Measurements from ENCODE around the gene CXADR.

The CXADR gene

GRCh38 chr21:17610911-17611310 is 98.1 kb downstream of the CXADR start:
- DNase-seq = no peak

DNA sequence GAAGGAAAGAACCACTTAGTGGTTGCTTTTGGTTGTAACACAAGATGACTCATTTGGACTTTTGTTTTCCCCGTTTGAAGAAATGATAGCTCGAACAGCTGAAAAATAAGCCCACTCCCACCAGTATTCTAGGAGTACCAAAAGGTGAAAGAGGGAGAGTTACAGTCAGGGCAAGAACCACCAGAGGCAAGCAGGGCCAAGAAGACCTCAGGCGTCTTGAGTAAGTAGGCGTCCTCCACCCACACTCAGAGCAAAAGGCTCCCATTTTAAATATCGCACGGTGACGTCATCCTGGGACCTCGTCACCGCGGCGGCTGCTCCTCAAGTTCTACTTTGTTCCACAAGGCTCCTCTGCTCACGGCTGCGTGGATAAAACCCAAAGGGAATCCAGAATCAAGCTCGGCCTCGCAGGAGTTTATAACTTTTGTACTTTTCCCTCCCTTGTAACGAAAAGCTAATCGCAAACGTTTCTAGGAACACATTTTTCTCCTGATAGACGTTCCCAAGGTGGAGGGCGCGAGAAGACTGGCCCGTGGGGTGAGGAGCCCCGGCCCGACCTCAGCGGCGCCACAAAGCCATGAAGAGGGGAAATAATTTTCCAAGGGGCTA is 98.7 kb downstream of the CXADR start:
- DNase-seq = peak; percentile 38

- peak; percentile 13 for DNase-seq
These were observed 99.3 kb downstream of the CXADR start for GRCh38 chr21:17612023-17612564.

GRCh38 chr21:17612565-17613241 is 99.9 kb downstream of the CXADR start, which contains the start of gene BTG3:
BTG3 (minus strand) TSS chr21:17612901; CDS start chr21:17609144, 3,757 bp downstream.
- peak; percentile 73 for DNase-seq

DNA sequence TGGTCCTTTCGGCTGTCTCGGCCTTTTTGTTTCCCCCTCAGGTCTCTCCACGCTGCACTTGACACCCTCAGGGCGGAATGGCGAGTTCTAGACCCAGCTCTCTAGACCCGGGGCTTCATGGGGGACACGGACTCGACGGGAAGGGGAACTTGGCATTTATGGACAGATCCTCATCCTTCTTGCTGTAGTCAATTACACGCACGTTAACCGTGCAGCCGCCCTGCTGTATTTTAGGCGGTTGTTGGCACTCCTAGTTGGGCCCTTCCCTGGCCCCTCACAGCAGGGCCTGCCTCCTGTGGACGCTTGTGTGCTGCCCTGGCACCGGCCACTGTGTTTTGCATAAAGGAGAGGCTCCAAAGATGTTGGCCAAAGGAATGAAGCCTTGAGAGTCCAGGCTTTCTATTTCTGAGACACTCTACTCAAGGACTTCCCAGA is 100.4 kb downstream of the CXADR start:
- DNase-seq = no peak

DNA sequence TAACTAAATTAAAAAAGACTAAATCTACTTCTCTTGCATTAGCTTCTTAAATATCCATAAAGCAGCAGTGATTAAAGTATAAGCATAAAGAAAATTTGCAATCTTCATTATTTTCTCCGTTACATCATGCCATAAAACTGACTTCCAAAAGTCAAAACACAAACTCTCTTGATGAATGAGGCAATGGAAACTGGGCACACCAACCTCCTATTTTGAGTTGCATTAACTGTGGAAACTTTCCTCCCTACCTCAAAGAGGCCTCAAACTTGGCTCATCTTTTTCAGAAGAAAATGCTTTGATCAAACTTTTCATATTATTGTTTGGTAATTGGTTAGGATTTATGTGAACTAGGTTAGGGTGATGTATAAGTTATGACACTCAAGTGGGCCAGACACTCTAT is 104.0 kb downstream of the CXADR start:
- no peak for DNase-seq

GRCh38 chr21:17622018-17622417 is 109.2 kb downstream of the CXADR start:
- no peak for DNase-seq

DNA sequence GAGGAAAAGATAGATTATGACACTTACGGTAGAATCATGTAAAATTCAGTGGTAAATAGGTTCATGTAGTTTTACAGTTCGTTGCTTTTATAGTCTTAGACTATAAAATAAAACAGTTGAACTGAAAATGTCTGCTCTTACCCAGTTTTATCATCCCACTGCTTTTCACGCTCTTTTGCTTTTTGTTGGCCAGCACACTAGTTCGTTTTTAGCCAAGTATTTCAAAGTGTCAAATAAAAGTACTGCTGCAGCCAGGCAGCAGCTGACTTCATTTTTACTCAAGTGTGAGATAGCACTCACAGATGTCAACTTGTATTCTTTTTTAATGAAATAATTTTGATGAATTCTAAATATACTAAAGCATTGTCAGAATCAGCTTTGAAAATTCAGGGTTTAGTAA is 118.4 kb downstream of the CXADR start:
- no peak for DNase-seq

- no peak for DNase-seq
These were observed 123.9 kb downstream of the CXADR start for GRCh38 chr21:17636711-17637110.

- no peak for DNase-seq
These were observed 128.0 kb downstream of the CXADR start for GRCh38 chr21:17640821-17641220.
